ENCODE results near the gene CSRNP3.

DNA sequence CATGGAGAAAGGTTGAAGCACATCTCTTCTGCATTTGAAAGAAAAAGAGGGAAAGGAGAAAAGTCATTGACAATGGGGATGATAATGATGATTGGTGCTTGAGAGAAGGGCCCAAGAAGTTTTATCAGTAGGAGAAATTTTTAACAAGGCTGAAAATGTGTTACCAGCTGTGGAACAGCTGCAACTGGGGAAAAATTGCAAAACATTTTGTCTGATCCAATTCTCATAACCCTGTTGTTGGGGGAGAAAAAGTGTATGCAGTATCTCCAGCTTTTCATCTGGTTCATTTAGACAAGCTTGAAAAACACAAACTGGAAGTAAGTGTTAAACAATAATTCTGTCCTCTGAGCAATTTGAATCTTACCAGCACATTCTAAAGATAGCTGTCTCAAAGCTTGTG, 92.7 kb downstream of the CSRNP3 start:
- TF ChIP-seq, protein P1, sequence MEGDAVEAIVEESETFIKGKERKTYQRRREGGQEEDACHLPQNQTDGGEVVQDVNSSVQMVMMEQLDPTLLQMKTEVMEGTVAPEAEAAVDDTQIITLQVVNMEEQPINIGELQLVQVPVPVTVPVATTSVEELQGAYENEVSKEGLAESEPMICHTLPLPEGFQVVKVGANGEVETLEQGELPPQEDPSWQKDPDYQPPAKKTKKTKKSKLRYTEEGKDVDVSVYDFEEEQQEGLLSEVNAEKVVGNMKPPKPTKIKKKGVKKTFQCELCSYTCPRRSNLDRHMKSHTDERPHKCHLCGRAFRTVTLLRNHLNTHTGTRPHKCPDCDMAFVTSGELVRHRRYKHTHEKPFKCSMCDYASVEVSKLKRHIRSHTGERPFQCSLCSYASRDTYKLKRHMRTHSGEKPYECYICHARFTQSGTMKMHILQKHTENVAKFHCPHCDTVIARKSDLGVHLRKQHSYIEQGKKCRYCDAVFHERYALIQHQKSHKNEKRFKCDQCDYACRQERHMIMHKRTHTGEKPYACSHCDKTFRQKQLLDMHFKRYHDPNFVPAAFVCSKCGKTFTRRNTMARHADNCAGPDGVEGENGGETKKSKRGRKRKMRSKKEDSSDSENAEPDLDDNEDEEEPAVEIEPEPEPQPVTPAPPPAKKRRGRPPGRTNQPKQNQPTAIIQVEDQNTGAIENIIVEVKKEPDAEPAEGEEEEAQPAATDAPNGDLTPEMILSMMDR (IDR thresholded peaks at IDR 0.05) = no peak
- TF ChIP-seq EP300 (IDR thresholded peaks at IDR 0.05) (no peak), POLR2A (IDR thresholded peaks at IDR 0.05) (no peak)

Data from stomach (tissue), 4 donors.